Upper lobe of right lung (tissue), 1 donor: ENCODE results near the gene ITCH. TPM values are rescaled to one million over a fixed set of nuclear protein-coding genes. Genes with fewer than 3 reads are reported as not detected.
"Not testable (repeated sequence)": the region's sequence is repeated elsewhere in the genome, so short reads cannot be mapped to it uniquely, and the experiment has no call there.

Experiments
- ATAC-seq: fragments of 200-7000 bp; cut with Tn5 transposase; one replicate; pipeline ENCODE4 v1.9.1; 2020; ENCODE audit warnings: mild to moderate bottlenecking, moderate library complexity
- DNase-seq: peaks from one replicate; pipeline ENCODE4 v3.0.0-alpha.2; 2020
- H3K27ac ChIP-seq: fragments of 200-600 bp; one replicate; pipeline ENCODE4 v1.8.0; 2022
- H3K27me3 ChIP-seq: fragments of 200-600 bp; one replicate; pipeline ENCODE4 v1.8.0; 2022; ENCODE audit warnings: mild to moderate bottlenecking
- H3K36me3 ChIP-seq: fragments of 200-600 bp; one replicate; pipeline ENCODE4 v1.8.0; 2022
- H3K4me1 ChIP-seq: fragments of 200-600 bp; one replicate; pipeline ENCODE4 v1.8.0; 2022
- H3K4me3 ChIP-seq: fragments of 200-600 bp; one replicate; pipeline ENCODE4 v1.8.0; 2022; ENCODE audit warnings: mild to moderate bottlenecking
- H3K9me3 ChIP-seq: fragments of 200-600 bp; one replicate; pipeline ENCODE4 v1.8.0; 2022
- intact Hi-C: fragments of 100-400 bp; cut with DNase I; formaldehyde crosslinking; loops from one replicate; pipeline ENCODE4 v1.11.0; 2022
- total RNA-seq: library from RNA; stranded (reverse); fragmentation: NEBNext Ultra II Directional; extraction: Animal tissue kit (Norgen Biotek cat#: 25700); gene quantifications from one replicate; pipeline ENCODE4 v1.2.1, GENCODE V29; 2021
- TF ChIP-seq, protein P1 (sequence below): fragments of 200-600 bp; IDR thresholded peaks from one replicate; pipeline ENCODE4 v1.8.0; 2022; ENCODE audit warnings: antibody characterized with exemption
- donor health status: DM: no; HTN: yes; CAD: no; lungs with severe emphysema.

The ITCH gene
- total RNA-seq, 1 donor from 2014 or later = 65.6 TPM

DNA sequence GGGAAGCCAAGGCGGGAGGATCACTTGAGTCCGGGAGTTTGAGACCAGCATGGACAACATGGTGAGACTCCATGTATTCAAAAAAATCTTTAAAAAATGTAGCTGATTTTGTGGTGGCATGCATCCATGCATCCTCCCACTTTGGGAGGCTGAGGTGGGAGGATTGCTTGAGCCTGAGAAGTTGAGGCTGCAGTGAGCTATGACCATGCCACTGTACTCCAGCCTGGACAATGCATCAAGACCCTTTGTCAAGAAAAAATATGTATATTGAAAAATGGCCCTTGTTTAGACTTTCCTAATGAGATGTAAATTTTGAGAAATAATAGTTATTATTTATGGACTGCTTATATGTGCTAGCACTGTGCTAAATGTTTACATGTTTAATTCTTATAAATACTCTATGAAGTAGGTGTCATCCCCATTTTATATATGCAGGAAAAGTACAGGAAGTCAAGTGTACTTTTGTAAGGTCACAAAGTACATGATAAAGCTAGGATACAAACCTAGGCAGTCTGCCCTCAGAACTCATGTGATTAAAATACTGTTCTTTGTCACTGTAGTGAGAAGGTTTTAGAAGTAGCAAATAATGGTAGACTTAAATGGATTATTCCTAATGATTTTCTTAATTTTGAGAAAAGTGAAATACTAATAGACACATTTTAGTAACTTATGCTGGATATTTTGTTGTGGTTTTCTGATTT, 58.8 kb downstream of the ITCH start:
- Histone ChIP-seq H3K4me1 (no peaks in the 10 kb centered on the region), H3K9me3 (no peaks in the 10 kb centered on the region), H3K4me3 (no peak overlapping the region), H3K36me3 (peaks cover 94% of the 10 kb centered on the region), H3K27ac (no peak overlapping the region), H3K27me3 (no peaks in the 10 kb centered on the region)
- intact Hi-C loops = no loop called here
- TF ChIP-seq, protein P1, sequence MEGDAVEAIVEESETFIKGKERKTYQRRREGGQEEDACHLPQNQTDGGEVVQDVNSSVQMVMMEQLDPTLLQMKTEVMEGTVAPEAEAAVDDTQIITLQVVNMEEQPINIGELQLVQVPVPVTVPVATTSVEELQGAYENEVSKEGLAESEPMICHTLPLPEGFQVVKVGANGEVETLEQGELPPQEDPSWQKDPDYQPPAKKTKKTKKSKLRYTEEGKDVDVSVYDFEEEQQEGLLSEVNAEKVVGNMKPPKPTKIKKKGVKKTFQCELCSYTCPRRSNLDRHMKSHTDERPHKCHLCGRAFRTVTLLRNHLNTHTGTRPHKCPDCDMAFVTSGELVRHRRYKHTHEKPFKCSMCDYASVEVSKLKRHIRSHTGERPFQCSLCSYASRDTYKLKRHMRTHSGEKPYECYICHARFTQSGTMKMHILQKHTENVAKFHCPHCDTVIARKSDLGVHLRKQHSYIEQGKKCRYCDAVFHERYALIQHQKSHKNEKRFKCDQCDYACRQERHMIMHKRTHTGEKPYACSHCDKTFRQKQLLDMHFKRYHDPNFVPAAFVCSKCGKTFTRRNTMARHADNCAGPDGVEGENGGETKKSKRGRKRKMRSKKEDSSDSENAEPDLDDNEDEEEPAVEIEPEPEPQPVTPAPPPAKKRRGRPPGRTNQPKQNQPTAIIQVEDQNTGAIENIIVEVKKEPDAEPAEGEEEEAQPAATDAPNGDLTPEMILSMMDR = no peak
- ATAC-seq = no peak
- DNase-seq = no peak

DNA sequence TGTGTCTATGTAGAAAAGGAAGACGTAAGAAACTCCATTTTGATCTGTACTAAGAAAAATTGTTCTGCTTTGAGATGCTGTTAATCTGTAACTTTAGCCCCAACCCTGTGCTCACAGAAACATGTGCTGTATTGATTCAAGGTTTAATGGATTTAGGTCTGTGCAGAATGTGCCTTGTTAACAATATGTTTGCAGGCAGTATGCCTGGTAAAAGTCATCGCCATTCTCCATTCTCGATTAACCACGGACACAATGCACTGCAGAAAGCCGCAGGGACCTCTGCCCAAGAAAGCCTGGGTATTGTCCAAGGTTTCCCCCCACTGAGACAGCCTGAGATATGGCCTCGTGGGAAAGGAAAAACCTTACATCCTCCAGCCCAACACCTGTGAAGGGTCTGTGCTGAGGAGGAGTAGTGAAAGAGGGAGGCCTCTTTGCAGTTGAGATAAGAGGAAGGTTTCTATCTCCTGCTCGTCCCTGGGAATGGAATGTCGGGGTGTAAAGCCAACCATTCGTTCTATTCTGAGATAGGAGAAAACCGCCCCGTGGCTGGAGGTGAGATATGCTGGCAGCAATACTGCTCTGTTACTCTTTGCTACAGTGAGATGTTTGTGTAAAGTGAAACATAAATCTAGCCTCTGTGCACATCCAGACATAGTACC, 62.1 kb downstream of the ITCH start:
- not testable (repeated sequence) for H3K27ac ChIP-seq, ATAC-seq
- H3K36me3 ChIP-seq = peaks cover 86% of the 10 kb centered on the region

DNA sequence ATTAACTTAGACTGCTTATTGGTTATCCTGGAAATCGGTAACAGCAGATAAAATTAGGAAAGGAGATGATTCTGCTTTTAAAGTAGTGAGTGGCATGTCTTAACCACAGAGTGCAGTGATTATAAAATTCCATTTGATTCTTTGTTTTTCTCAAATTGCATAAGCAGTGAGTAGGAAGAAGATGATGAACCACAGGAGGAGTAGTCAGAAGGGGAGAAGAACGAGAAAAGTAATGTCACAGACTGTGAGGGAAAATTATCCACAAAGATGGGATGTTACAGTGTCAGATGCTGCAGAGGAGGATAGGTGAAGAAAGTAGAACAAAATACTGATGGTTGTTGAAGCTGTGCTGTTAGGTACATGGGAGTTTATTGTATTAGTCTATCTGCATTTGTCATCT, 63.0 kb downstream of the ITCH start:
- intact Hi-C loops = no loop called here
- Histone ChIP-seq H3K4me1 (no peaks in the 10 kb centered on the region), H3K9me3 (no peaks in the 10 kb centered on the region), H3K27me3 (no peaks in the 10 kb centered on the region), H3K36me3 (peaks cover 79% of the 10 kb centered on the region), H3K27ac (no peak overlapping the region), H3K4me3 (no peak overlapping the region)
- TF ChIP-seq, protein P1 = no peak
- ATAC-seq (no peak), DNase-seq (no peak)

More for the DNA sequence above, 62.1 kb downstream of the ITCH start:
- H3K4me3 ChIP-seq, H3K9me3 ChIP-seq, H3K27me3 ChIP-seq, H3K4me1 ChIP-seq, intact Hi-C loops, DNase-seq: not testable (repeated sequence)

DNA sequence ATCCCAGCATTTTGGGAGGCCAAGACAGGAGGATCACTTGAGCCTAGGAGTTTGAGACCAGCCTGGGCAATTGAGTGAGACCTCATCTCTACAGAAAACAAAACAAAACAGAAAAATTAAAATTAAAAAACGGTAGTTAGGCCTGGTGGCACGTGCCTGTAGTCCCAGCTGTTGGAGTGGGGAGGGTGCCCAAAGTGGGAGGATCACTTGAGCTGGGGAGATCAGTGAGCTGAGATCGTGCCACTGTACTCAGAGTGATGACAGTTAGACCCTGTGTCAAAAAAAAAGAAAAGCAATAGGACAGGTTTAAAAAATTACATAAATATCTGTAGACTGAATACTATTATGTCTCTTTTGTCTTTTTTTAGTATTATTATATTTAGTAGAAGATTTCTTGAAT, 64.3 kb downstream of the ITCH start:
- ATAC-seq (no peak), DNase-seq (no peak)
- no peak overlapping the region for H3K4me3 ChIP-seq
- TF ChIP-seq, protein P1 = no peak
- H3K4me1 ChIP-seq = no peaks in the 10 kb centered on the region
- intact Hi-C loops = no loop called here
- no peak overlapping the region for H3K27ac ChIP-seq
- H3K27me3 ChIP-seq = no peaks in the 10 kb centered on the region
- H3K36me3 ChIP-seq = peaks cover 67% of the 10 kb centered on the region
- no peaks in the 10 kb centered on the region for H3K9me3 ChIP-seq

DNA sequence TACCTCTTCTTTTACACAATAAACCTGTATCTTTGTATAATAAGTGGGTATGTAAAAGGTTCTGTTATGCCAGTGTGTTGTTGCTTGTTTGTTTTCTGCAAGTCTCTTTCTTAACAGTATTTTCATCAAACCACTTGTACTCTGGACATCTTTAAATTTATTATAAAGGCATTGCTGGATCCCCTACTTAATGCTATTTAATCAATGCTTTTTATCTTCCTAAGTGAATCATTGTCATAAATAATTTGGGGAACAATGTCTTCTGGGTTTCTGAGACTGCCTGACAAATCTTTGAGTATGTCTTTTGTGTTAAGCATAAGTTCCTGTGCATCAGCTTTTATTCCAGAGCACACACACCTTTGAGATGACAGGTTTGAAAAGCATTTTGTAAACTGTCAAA, 64.7 kb downstream of the ITCH start:
- Histone ChIP-seq H3K4me3 (no peak overlapping the region), H3K27ac (no peak overlapping the region), H3K36me3 (peaks cover 64% of the 10 kb centered on the region), H3K4me1 (no peaks in the 10 kb centered on the region), H3K9me3 (no peaks in the 10 kb centered on the region), H3K27me3 (no peaks in the 10 kb centered on the region)
- ATAC-seq = no peak
- intact Hi-C loops = no loop called here
- TF ChIP-seq, protein P1 = no peak
- no peak for DNase-seq

DNA sequence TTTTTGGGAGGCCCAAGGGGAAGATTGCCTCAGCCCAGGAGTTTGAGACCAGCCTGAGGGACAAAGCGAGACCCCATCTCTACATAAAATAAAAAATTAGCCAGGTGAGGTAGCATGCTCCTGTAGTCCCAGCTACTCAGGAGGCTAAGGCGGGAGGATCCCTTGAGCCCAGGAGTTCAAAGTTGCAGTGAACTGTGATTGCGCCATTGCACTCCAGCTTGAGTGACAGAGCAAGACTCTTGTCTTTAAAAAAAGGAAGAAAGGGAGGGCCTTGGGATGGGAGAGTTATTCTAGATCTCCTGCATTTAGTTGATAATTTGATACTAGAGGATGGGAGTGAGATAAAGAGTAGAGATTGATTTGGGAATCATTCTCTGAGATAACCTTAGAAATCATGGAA, 68.1 kb downstream of the ITCH start:
- peaks cover 30% of the 10 kb centered on the region for H3K36me3 ChIP-seq
- no peak overlapping the region for H3K4me3 ChIP-seq
- intact Hi-C loops = no loop called here
- DNase-seq (no peak), ATAC-seq (no peak)
- no peak overlapping the region for H3K27ac ChIP-seq
- TF ChIP-seq, protein P1 = no peak
- H3K27me3 ChIP-seq = no peaks in the 10 kb centered on the region
- no peaks in the 10 kb centered on the region for H3K9me3 ChIP-seq
- no peaks in the 10 kb centered on the region for H3K4me1 ChIP-seq

DNA sequence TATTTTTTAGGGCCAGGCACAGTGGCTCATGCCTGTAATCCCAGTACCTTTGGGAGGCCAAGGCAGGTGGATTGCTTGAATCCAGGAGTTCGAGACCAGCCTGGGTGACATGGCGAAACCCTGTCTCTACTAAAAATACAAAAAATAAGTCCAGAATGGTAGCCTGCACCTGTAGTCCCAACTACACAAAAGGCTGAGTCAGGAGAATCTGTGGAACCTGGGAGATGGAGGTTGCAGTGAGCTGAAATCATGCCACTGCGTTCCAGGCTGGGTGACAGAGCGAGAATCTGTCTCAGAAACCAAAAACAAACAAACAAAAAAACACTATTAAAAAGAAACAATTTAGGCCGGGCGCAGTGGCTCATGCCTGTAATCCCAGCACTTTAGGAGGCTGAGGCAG, 69.6 kb downstream of the ITCH start:
- intact Hi-C loops, ATAC-seq: not testable (repeated sequence)

More for the DNA sequence above, 69.6 kb downstream of the ITCH start:
- not testable (repeated sequence) for H3K27me3 ChIP-seq, DNase-seq, H3K4me3 ChIP-seq, H3K4me1 ChIP-seq, H3K9me3 ChIP-seq, H3K27ac ChIP-seq
- peaks cover 25% of the 10 kb centered on the region for H3K36me3 ChIP-seq
